Measurements from ENCODE around the gene CTNNA2.

Gene CTNNA2

DNA sequence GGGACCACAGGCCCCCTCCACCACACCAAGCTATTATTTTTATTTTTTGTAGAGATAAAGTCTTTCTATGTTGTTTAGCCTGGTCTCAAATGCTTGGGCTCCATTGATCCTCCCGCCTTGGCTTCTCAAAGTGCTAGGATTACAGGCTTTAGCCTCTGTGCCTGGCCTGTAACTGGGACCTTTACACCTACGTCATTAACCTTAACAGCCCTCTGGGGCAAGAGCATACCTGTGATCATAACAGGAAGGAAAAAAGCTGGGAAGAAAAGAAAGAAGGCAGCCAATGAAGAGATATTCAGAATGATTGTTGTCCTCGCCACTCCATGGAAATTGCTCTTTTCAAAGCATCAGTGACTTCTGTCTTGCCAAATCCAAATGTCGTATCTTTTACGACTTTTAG is 453.5 kb downstream of the CTNNA2 start:
- DNase-seq (ENCODE audit: low read depth, low spot score) = no peak
- H3K27ac ChIP-seq = no peak overlapping the region

GRCh38 chr2:79966882-79967281 is 454.0 kb downstream of the CTNNA2 start:
- no peak overlapping the region for H3K27ac ChIP-seq
- DNase-seq (ENCODE audit: low read depth, low spot score) = no peak

GRCh38 chr2:79971807-79972206 is 459.0 kb downstream of the CTNNA2 start:
- H3K27ac ChIP-seq = no peak overlapping the region
- DNase-seq (ENCODE audit: low read depth, low spot score) = no peak

DNA sequence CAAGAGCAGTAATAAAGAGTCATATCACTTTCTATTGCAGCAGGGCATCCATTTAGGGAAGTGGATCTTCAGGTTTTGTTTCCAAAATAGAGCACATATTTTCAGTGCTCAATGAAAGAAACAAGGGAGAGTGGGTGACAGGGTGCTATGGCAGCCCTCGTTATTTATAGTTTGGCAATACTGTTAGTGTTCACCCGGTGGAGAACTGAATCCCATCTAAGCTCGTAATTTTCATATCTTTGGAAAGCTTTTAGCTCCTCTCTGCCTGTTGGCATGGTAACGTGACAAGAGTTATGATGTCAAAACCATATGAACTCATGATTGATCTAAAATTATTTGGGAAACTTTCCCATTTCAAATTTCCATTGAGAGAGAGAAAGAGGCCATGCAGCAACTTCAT is 459.8 kb downstream of the CTNNA2 start:
- no peak for DNase-seq (ENCODE audit: low read depth, low spot score)
- H3K27ac ChIP-seq = no peak overlapping the region

DNA sequence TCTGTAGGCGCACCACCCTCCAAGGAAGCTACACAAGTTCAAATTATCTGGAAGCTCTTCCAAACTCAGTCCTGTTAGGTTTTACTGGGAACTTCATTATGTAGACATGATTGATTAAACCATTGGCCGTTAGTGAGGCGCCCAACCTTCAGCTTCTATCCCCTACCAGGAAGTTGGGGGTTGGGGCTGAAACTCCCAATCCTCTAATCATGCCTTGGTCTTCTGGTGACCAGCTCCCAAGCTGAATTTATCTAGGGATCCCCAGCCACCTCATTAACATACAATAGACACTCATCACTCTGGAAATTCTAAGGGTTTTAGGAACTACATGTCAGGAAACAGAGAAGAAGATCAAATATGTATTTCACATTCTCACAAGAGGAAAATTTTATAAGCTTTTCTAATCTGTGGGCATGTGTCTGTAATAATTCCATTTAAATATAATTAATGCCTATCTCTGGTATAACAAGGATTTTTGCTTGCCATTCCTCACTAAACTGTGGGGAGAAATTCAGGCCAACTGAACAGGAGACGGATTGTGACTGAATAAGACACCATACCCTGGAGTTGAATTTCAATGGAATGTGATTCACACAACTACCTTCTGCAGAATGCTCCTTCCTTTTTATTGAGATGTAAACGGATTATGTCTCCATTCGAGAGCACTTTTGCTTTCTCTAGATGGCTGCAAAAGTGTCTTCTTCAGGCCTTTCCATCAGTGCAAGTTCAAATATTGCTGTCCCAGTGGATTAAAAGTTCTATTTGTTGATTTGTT is 463.1 kb downstream of the CTNNA2 start:
- no peak overlapping the region for H3K27ac ChIP-seq
- DNase-seq (ENCODE audit: low read depth, low spot score) = no peak

GRCh38 chr2:79977792-79978191 is 464.9 kb downstream of the CTNNA2 start:
- DNase-seq (ENCODE audit: low read depth, low spot score) = no peak
- no peak overlapping the region for H3K27ac ChIP-seq

DNA sequence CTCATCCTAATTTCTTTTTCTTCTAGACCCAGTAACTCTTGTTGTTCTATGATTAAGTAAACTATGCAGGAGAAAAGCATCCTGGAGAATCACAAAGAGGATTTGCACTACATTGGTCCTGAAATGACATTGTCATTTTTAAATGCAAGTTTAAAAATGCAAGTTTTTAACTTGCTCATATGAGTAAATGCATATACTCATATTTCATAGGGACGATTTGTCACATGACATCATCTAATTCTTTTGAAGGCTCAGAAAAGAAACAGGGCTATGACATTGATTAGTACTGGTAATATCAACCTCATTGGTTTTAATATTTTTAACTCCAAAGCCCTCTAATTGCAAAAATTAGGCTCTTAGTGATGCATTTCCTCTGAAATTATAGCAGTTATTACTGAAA is 467.3 kb downstream of the CTNNA2 start:
- H3K27ac ChIP-seq = no peak overlapping the region
- no peak for DNase-seq (ENCODE audit: low read depth, low spot score)

- DNase-seq (ENCODE audit: low read depth, low spot score) = no peak
These were observed 468.0 kb downstream of the CTNNA2 start for GRCh38 chr2:79980816-79981215.

DNA sequence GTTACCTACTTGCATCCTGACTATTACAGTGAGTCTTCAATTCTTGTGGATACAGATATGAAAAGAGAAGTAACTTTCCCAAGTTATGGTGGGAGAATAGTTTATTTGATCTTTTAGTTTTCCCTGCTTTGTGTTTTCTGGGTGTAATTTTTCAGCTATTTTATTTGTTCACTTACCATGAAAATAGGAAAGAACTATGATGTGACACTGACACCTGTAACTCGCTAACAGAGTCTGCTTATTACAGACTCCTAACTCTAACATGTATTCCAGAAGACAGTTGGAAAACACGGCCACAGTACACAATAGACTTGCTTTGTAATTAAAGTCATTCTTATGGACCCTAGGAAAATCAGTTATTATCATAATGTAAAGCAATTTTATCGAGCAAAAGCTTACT is 468.5 kb downstream of the CTNNA2 start:
- no peak overlapping the region for H3K27ac ChIP-seq
- DNase-seq (ENCODE audit: low read depth, low spot score) = no peak

More at GRCh38 chr2:79980816-79981215, 468.0 kb downstream of the CTNNA2 start:
- no peak overlapping the region for H3K27ac ChIP-seq

- no peak for DNase-seq (ENCODE audit: low read depth, low spot score)
- H3K27ac ChIP-seq = no peak overlapping the region
These were observed 469.6 kb downstream of the CTNNA2 start for GRCh38 chr2:79982445-79982844.

GRCh38 chr2:79984476-79984875 is 471.6 kb downstream of the CTNNA2 start:
- no peak overlapping the region for H3K27ac ChIP-seq
- no peak for DNase-seq (ENCODE audit: low read depth, low spot score)

DNA sequence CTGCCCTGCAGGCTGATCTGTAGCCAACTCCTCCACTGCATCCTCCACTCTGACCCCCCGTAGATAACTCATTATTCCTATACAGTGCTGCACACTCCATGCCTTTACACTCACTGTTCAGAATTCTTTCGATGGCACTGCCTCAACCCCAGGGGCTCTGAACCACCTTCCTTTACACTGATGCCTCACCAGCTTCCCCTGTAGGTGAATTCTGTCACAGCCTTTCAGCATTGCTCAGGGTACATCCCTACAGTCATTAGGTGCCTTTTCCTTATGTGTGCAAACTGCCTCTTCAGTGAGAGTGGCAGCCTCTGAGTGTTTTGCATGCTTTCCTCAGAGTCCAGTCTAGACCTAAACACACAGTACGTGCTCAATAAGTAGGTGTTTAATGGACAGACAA is 472.3 kb downstream of the CTNNA2 start:
- no peak overlapping the region for H3K27ac ChIP-seq
- DNase-seq (ENCODE audit: low read depth, low spot score) = no peak

DNA sequence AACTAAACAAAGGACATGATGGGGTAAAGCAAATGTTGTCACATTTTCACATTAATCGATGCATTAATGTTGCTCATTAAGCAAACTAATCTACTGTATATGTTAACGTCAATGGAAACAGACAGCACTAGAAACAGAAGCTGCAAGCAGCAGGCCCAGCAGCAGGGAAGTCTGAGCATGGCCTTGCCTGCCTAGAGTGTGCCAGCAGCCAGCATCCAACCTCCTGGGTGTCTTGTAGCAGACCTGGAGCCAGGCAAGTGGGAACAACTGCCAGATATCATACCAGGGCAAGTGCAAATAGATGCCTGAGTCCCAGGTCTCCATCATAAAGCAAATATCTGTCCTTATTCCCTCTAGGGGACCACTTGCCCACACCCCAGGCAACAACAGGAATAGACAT is 472.7 kb downstream of the CTNNA2 start:
- no peak for DNase-seq (ENCODE audit: low read depth, low spot score)

DNA sequence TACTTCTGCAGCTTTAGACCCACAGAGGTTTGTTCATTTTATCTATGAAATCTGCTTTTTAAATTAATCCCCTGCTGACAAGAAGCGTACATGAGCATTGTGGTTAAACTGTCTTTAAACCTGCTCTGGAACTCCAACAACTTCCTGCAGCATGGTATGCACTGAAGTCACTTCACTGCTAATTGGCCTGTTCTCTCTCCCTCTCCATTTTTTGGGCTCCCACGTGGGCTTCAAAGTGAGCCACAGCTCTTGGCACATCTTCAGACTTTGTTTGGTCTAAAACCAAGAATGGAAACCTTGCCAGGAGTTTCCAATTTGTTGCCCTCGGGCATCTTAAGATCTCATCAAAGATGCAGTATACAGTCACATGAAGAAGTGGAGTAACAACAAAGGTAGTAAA is 480.3 kb downstream of the CTNNA2 start:
- no peak for DNase-seq (ENCODE audit: low read depth, low spot score)
- H3K27ac ChIP-seq = no peak overlapping the region

More for the DNA sequence above, 472.7 kb downstream of the CTNNA2 start:
- no peak overlapping the region for H3K27ac ChIP-seq

DNA sequence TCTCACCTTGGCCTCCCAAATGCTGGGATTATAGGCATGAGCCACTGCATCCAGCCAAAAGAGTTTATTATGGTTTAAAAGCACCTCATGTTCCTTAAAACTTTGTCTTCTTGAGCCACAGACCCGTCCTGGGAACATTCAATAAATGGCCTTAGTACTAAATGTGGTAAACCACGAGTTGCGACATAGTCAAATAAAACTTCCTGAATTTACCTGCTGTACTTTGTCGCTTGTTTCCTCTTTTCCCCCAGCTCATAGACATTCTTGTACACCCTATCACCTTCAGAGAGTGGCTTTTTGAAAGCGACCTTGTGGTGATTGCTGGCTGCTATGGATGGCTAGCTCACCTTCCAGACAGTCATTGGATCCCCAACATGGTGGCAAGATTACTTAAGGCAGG is 481.3 kb downstream of the CTNNA2 start:
- no peak for DNase-seq (ENCODE audit: low read depth, low spot score)
- no peak overlapping the region for H3K27ac ChIP-seq

- DNase-seq (ENCODE audit: low read depth, low spot score) = no peak
These were observed 482.1 kb downstream of the CTNNA2 start for GRCh38 chr2:79994965-79995364.

GRCh38 chr2:79996709-79997108 is 483.9 kb downstream of the CTNNA2 start:
- no peak overlapping the region for H3K27ac ChIP-seq

More at GRCh38 chr2:79994965-79995364, 482.1 kb downstream of the CTNNA2 start:
- H3K27ac ChIP-seq = no peak overlapping the region

DNA sequence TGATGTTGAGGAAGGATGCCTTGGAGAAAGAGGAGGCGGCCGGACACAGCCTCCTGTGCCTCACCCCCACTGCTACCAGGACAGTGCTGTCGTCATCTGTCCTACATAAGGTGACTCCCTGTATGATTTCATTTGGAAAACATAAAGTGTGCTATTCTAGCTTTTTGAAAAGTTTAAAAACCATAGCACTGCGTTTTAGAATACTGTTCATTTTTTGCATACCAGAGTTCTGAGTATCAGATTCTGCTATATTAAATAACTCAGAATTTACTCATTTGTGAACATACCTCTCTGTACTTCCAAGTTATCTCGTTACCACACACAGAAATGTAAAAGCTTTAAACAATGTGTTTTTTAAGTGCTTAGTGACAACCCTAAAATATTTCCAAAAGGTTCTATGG is 488.9 kb downstream of the CTNNA2 start:
- H3K27ac ChIP-seq = no peak overlapping the region
- DNase-seq (ENCODE audit: low read depth, low spot score) = no peak

More at GRCh38 chr2:79996709-79997108, 483.9 kb downstream of the CTNNA2 start:
- DNase-seq (ENCODE audit: low read depth, low spot score) = no peak

DNA sequence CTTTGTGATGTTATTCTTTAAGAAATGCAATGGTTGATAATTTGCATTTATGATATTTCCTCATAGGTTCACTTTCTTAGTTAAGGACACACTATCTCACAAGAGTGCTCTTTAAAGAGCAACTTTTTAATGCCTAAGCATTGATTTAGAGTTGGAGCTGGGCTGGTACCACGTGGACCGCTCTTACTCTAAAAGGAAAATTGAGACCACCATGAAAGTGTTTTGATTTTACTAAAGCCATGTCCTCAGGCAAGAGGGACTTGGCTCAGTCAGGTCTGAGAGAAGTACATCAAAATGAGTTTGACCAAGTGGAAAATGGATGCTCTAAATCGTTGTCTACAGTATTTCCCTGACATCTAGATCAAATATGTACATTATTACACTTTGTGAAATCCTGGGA is 489.3 kb downstream of the CTNNA2 start:
- H3K27ac ChIP-seq = no peak overlapping the region
- DNase-seq (ENCODE audit: low read depth, low spot score) = no peak

DNA sequence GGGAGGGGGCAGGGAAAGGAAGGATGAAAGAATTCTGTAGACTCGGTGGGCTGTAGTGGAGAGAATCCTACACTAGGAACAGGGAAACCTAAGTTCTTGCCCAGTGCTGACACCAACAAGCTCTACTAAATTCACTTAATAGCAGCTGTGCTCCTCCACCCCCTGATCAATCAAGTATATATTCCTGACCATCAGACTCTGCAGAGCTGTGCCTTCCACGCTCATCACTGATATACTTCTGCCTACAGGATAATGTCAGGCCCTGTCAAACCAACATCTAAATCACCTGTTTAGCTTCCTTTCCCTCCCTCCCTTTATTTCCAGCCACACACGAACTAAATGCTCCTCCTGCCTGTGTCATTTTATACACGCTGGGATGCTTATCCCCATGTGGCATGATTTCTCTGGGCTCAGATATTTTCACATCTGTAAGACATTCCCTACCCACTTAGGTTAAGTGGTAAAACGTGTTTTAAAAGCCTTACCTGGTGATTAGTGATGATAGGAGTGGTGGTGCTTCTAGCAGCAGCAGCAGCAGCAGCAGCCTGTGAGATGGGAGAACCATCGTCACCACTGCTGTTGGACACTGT is 489.8 kb downstream of the CTNNA2 start:
- H3K27ac ChIP-seq = no peak overlapping the region
- no peak for DNase-seq (ENCODE audit: low read depth, low spot score)

- no peak overlapping the region for H3K27ac ChIP-seq
- no peak for DNase-seq (ENCODE audit: low read depth, low spot score)
These were observed 495.1 kb downstream of the CTNNA2 start for GRCh38 chr2:80007777-80008503.
